HepG2 (cell line): ENCODE data around the gene GSK3B. TPM values are rescaled to one million over a fixed set of nuclear protein-coding genes. Genes with fewer than 3 reads are reported as not detected.

Experiments
- FLYWCH1 ChIP-seq: sonication (generic); formaldehyde crosslinking; IDR thresholded peaks from 2 replicates; pipeline ENCODE4 v1.8.1; 2023; ENCODE audit warnings: mild to moderate bottlenecking, missing genetic modification reagents
- FOXJ3 ChIP-seq: sonication (generic); formaldehyde crosslinking; IDR thresholded peaks from 2 replicates; pipeline ENCODE4 v1.4.0; 2020; ENCODE audit warnings: missing genetic modification reagents, mild to moderate bottlenecking, borderline replicate concordance
- HCFC1 ChIP-seq: fragments of 150-350 bp; IDR thresholded peaks from 2 replicates; pipeline ENCODE4 v1.6.1; 2014; ENCODE audit warnings: low read depth, low read length
- MED8 ChIP-seq: sonication (generic); formaldehyde crosslinking; IDR thresholded peaks from 2 replicates; pipeline ENCODE4 v1.8.1; 2023; ENCODE audit warnings: mild to moderate bottlenecking, missing genetic modification reagents; ENCODE audit not compliant: insufficient replicate concordance
- MEIS2 ChIP-seq: sonication (generic); formaldehyde crosslinking; IDR thresholded peaks from 2 replicates; pipeline ENCODE4 v1.9.0; 2021; ENCODE audit warnings: mild to moderate bottlenecking, missing genetic modification reagents
- NCOA2 ChIP-seq: sonication (generic); formaldehyde crosslinking; IDR thresholded peaks from 2 replicates; pipeline ENCODE4 v1.8.0; 2022; ENCODE audit warnings: inconsistent platforms
- RFX5 ChIP-seq: IDR thresholded peaks from 2 replicates; pipeline ENCODE4 v1.6.1; 2011; ENCODE audit warnings: low read depth, low read length, improper control_type of control experiment
- RORA ChIP-seq: sonication (generic); formaldehyde crosslinking; IDR thresholded peaks from 2 replicates; pipeline ENCODE4 v1.5.0; 2020; ENCODE audit warnings: mild to moderate bottlenecking, missing genetic modification reagents, moderate library complexity
- TCF7L2 ChIP-seq: IDR thresholded peaks from 2 replicates; pipeline ENCODE4 v1.6.1; 2011; ENCODE audit warnings: mild to moderate bottlenecking, low read depth, low read length, moderate library complexity
- ZFX ChIP-seq: sonication (generic); formaldehyde crosslinking; IDR thresholded peaks from 2 replicates; pipeline ENCODE4 v1.4.0; 2020; ENCODE audit warnings: mild to moderate bottlenecking, low read depth, missing genetic modification reagents, moderate library complexity
- ZNF180 ChIP-seq: sonication (generic); formaldehyde crosslinking; IDR thresholded peaks from 2 replicates; pipeline ENCODE4 v1.4.0; 2020; ENCODE audit warnings: low read depth, missing genetic modification reagents, borderline replicate concordance
- ZNF274 ChIP-seq: sonication (generic); formaldehyde crosslinking; IDR thresholded peaks from 2 replicates; pipeline ENCODE4 v1.5.1; 2020; ENCODE audit warnings: mild to moderate bottlenecking, missing genetic modification reagents
- ZNF432 ChIP-seq: sonication (generic); formaldehyde crosslinking; IDR thresholded peaks from 2 replicates; pipeline ENCODE4 v1.5.0; 2020; ENCODE audit warnings: missing genetic modification reagents, mild to moderate bottlenecking, borderline replicate concordance
- ZNF563 ChIP-seq: sonication (generic); formaldehyde crosslinking; IDR thresholded peaks from 2 replicates; pipeline ENCODE4 v1.8.0; 2022; ENCODE audit warnings: mild to moderate bottlenecking, moderate library complexity, missing genetic modification reagents
- ZNF577 ChIP-seq: sonication (generic); formaldehyde crosslinking; IDR thresholded peaks from 2 replicates; pipeline ENCODE4 v1.4.0; 2020; ENCODE audit warnings: mild to moderate bottlenecking, low read depth, missing genetic modification reagents, borderline replicate concordance
- ZNF775 ChIP-seq: sonication (generic); formaldehyde crosslinking; IDR thresholded peaks from 2 replicates; pipeline ENCODE4 v1.4.0; 2020; ENCODE audit warnings: missing genetic modification reagents, mild to moderate bottlenecking, moderate library complexity, borderline replicate concordance
- polyA plus RNA-seq, 8 experiments: library from polyadenylated mRNA; depleted of rRNA in 3 of 8; stranded (reverse) in 7 of 8; unstranded in 1 of 8; fragments of >200 nt; fragmentation: Illumina TruSeq in 4 of 8; extraction: Trizol in 4 of 8; gene quantifications; 2 replicates each; pipeline versions ENCODE4 v1.2.1 to v1.2.3, GENCODE V29; 2011 to 2016; ENCODE audit warnings: low read depth in 4 of 8, missing spikeins in 1 of 8, mixed read lengths in 1 of 8; ENCODE audit not compliant: insufficient read depth in 1 of 8
- total RNA-seq, 5 experiments: library from RNA; depleted of rRNA; stranded (reverse); fragments of >200 nt; fragmentation: Illumina TruSeq; extraction: Trizol; gene quantifications; 2 replicates each; pipeline ENCODE4 v1.2.3, GENCODE V29; 2016; ENCODE audit warnings: low read depth in 1 of 5
- TF ChIP-seq, protein P1 (sequence below): sonication (generic); formaldehyde crosslinking; IDR thresholded peaks from 2 replicates; pipeline ENCODE4 v1.4.0; 2020; ENCODE audit warnings: missing genetic modification reagents
- TF ChIP-seq, protein P2 (sequence below): IDR thresholded peaks from 2 replicates; pipeline ENCODE4 v1.4.0; 2020; ENCODE audit warnings: mild to moderate bottlenecking, missing genetic modification reagents
- TF ChIP-seq, protein P3 (sequence below): sonication (generic); formaldehyde crosslinking; IDR thresholded peaks from 2 replicates; pipeline ENCODE4 v1.9.0; 2021; ENCODE audit warnings: missing genetic modification reagents, mild to moderate bottlenecking, borderline replicate concordance
- TF ChIP-seq, protein P4 (sequence below): IDR thresholded peaks from 2 replicates; pipeline ENCODE4 v1.6.1; 2016; ENCODE audit warnings: low read depth, control low read depth

Gene GSK3B
- total and polyA plus RNA-seq, 2 of the 13 experiments (the other 11 are each of a cell fraction or from before 2014, with no cell fraction given), result 22.3 to 30.1 TPM

DNA sequence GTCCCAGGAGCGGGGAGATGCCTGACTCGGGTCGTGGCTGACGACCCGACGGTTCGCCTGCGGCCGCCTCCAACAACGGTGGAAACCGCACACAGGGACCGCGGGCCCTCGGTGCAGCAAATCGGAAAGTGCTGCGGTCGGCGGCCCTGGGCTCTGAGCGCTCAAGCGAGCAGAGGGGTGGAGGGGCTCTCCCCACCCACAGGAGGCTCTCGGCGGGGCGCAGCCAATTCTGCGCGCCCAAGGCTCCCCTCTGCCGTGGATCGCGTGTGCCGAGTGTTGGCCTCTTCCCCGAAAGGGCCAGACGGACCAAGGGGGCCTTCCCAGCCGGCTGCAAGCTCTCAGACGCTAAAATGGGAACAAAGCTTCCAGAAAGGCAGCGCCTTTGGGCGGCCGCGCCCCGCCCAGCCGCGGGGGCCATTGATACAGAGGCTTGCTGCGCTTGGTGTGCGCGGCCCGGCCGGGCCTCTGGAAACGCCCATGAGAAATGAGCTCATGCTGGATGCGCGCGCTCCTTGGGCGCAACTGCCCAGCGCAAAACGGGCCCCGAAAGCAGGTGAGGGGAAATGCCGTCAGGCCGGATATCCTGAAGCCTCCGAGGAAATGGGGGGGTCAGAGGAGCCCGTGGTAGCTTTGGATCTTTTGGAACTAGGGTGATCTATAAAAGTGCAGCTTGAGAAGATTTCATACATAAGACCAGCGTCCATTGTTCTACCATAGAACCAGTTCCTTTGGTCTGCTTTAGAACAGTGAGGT is 1.2 kb upstream of the GSK3B start (continued):
- TF ChIP-seq ZNF577 (peak; percentile 81; the same call in 1 of the 2 replicates), HCFC1 (no peak), MEIS2 (peak; percentile 85), RORA (CRISPR knock-in tag) (no peak), ZNF563 (peak; percentile 92), FLYWCH1 (CRISPR knock-in tag) (no peak), ZNF180 (CRISPR knock-in tag) (no peak), ZFX (CRISPR knock-in tag) (peak; percentile 89), MED8 (CRISPR knock-in tag) (peak; percentile 89), ZNF775 (CRISPR knock-in tag) (no peak), NCOA2 (CRISPR knock-in tag) (peak; percentile 69), FOXJ3 (peak; percentile 47; the same call in 1 of the 2 replicates), ZNF274 (CRISPR knock-in tag) (peak; percentile 63; the same call in 1 of the 2 replicates), ZNF432 (CRISPR knock-in tag) (no peak), RFX5 (no peak), TCF7L2 (no peak)
- TF ChIP-seq, protein P1, sequence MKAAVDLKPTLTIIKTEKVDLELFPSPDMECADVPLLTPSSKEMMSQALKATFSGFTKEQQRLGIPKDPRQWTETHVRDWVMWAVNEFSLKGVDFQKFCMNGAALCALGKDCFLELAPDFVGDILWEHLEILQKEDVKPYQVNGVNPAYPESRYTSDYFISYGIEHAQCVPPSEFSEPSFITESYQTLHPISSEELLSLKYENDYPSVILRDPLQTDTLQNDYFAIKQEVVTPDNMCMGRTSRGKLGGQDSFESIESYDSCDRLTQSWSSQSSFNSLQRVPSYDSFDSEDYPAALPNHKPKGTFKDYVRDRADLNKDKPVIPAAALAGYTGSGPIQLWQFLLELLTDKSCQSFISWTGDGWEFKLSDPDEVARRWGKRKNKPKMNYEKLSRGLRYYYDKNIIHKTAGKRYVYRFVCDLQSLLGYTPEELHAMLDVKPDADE, result no peak
- TF ChIP-seq, protein P2, sequence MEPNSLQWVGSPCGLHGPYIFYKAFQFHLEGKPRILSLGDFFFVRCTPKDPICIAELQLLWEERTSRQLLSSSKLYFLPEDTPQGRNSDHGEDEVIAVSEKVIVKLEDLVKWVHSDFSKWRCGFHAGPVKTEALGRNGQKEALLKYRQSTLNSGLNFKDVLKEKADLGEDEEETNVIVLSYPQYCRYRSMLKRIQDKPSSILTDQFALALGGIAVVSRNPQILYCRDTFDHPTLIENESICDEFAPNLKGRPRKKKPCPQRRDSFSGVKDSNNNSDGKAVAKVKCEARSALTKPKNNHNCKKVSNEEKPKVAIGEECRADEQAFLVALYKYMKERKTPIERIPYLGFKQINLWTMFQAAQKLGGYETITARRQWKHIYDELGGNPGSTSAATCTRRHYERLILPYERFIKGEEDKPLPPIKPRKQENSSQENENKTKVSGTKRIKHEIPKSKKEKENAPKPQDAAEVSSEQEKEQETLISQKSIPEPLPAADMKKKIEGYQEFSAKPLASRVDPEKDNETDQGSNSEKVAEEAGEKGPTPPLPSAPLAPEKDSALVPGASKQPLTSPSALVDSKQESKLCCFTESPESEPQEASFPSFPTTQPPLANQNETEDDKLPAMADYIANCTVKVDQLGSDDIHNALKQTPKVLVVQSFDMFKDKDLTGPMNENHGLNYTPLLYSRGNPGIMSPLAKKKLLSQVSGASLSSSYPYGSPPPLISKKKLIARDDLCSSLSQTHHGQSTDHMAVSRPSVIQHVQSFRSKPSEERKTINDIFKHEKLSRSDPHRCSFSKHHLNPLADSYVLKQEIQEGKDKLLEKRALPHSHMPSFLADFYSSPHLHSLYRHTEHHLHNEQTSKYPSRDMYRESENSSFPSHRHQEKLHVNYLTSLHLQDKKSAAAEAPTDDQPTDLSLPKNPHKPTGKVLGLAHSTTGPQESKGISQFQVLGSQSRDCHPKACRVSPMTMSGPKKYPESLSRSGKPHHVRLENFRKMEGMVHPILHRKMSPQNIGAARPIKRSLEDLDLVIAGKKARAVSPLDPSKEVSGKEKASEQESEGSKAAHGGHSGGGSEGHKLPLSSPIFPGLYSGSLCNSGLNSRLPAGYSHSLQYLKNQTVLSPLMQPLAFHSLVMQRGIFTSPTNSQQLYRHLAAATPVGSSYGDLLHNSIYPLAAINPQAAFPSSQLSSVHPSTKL (CRISPR knock-in tag), result peak; percentile 45
- TF ChIP-seq, protein P3, sequence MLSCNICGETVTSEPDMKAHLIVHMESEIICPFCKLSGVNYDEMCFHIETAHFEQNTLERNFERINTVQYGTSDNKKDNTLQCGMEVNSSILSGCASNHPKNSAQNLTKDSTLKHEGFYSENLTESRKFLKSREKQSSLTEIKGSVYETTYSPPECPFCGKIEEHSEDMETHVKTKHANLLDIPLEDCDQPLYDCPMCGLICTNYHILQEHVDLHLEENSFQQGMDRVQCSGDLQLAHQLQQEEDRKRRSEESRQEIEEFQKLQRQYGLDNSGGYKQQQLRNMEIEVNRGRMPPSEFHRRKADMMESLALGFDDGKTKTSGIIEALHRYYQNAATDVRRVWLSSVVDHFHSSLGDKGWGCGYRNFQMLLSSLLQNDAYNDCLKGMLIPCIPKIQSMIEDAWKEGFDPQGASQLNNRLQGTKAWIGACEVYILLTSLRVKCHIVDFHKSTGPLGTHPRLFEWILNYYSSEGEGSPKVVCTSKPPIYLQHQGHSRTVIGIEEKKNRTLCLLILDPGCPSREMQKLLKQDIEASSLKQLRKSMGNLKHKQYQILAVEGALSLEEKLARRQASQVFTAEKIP (CRISPR knock-in tag), result no peak
- TF ChIP-seq, protein P4, sequence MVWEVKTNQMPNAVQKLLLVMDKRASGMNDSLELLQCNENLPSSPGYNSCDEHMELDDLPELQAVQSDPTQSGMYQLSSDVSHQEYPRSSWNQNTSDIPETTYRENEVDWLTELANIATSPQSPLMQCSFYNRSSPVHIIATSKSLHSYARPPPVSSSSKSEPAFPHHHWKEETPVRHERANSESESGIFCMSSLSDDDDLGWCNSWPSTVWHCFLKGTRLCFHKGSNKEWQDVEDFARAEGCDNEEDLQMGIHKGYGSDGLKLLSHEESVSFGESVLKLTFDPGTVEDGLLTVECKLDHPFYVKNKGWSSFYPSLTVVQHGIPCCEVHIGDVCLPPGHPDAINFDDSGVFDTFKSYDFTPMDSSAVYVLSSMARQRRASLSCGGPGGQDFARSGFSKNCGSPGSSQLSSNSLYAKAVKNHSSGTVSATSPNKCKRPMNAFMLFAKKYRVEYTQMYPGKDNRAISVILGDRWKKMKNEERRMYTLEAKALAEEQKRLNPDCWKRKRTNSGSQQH, result peak; percentile 30; the same call in 1 of the 2 replicates
